ENCODE results near the gene AP3S1.

Gene AP3S1

GRCh38 chr5:115831163-115831768, 10.5 kb upstream of the AP3S1 start:
- no peaks in the 10 kb centered on the region for H3K27me3 ChIP-seq (ENCODE audit: control insufficient read depth in 3 of 3, insufficient read depth in 3 of 3, low read depth in 1 of 3, low read length in 3 of 3)
- H3K4me3 ChIP-seq (ENCODE audit: low read length in 2 of 2), result no peak overlapping the region
- peaks cover 2 to 91% of the 10 kb centered on the region in 2 donors for H3K36me3 ChIP-seq (replicated peaks in 1 of 2; ENCODE audit: control insufficient read depth in 2 of 2, insufficient read depth in 2 of 2, low read length in 2 of 2)
- no peak overlapping the region for H2BK15ac ChIP-seq (ENCODE audit: low read length)
- H2BK12ac ChIP-seq (ENCODE audit: low read length), result no peak overlapping the region
- no CpG with 5 or more reads among the region's 2 CpGs for WGBS, 2 donors (ENCODE audit: extremely low coverage in 2 of 2, insufficient read length in 2 of 2, insufficient replicate concordance in 1 of 2)
- peak; percentile 24 for DNase-seq (ENCODE audit: low spot score)
- H3K27ac ChIP-seq (replicated peaks; ENCODE audit: low read length), result no peak overlapping the region
- H3K4ac ChIP-seq (ENCODE audit: low read length), result no peak overlapping the region
- no peak overlapping the region for H3K9ac ChIP-seq (ENCODE audit: low read depth, low read length, poor library complexity)
- no peak overlapping the region for H3K14ac ChIP-seq (ENCODE audit: low read length)
- H2AFZ ChIP-seq (ENCODE audit: low read length), result no peak overlapping the region
- H2BK120ac ChIP-seq (ENCODE audit: low read depth, low read length), result no peak overlapping the region
- no peak overlapping the region for H4K91ac ChIP-seq (ENCODE audit: low read depth, low read length, poor library complexity)
- no peak overlapping the region for H4K8ac ChIP-seq (ENCODE audit: low read depth, low read length)
- H3K18ac ChIP-seq (ENCODE audit: low read length), result no peak overlapping the region
- no peak overlapping the region for H3K4me2 ChIP-seq (ENCODE audit: insufficient read depth, low read length, poor library complexity, severe bottlenecking)
- H2AK5ac ChIP-seq (ENCODE audit: low read depth, low read length), result no peak overlapping the region
- H2BK5ac ChIP-seq (ENCODE audit: low read length), result no peak overlapping the region
- no peaks in the 10 kb centered on the region for H3K9me3 ChIP-seq (replicated peaks in 1 of 2; ENCODE audit: control insufficient read depth in 2 of 2, insufficient read depth in 1 of 2, low read depth in 1 of 2, low read length in 2 of 2)
- H3K23ac ChIP-seq (ENCODE audit: low read depth, low read length, poor library complexity), result no peak overlapping the region
- H3K79me1 ChIP-seq (ENCODE audit: low read depth, low read length), result no peaks in the 10 kb centered on the region
- H3K4me1 ChIP-seq (ENCODE audit: control insufficient read depth in 2 of 2, insufficient read depth in 1 of 2, low read depth in 1 of 2, low read length in 2 of 2), result no peaks in the 10 kb centered on the region

- Histone ChIP-seq H2BK5ac (ENCODE audit: low read length) (no peak overlapping the region), H3K27me3 (ENCODE audit: control insufficient read depth in 3 of 3, insufficient read depth in 3 of 3, low read depth in 1 of 3, low read length in 3 of 3) (no peaks in the 10 kb centered on the region), H4K91ac (ENCODE audit: low read depth, low read length, poor library complexity) (no peak overlapping the region), H3K27ac (replicated peaks; ENCODE audit: low read length) (no peak overlapping the region), H2BK120ac (ENCODE audit: low read depth, low read length) (no peak overlapping the region), H3K79me1 (ENCODE audit: low read depth, low read length) (no peaks in the 10 kb centered on the region), H2AFZ (ENCODE audit: low read length) (no peak overlapping the region), H2AK5ac (ENCODE audit: low read depth, low read length) (no peak overlapping the region), H3K4me1 (ENCODE audit: control insufficient read depth in 2 of 2, insufficient read depth in 1 of 2, low read depth in 1 of 2, low read length in 2 of 2) (peaks cover 0 to under 1% of the 10 kb centered on the region in 2 donors), H3K14ac (ENCODE audit: low read length) (no peak overlapping the region), H4K8ac (ENCODE audit: low read depth, low read length) (no peak overlapping the region), H3K9ac (ENCODE audit: low read depth, low read length, poor library complexity) (no peak overlapping the region), H3K4me3 (ENCODE audit: low read length in 2 of 2) (no peak overlapping the region), H3K18ac (ENCODE audit: low read length) (no peak overlapping the region), H3K4me2 (ENCODE audit: insufficient read depth, low read length, poor library complexity, severe bottlenecking) (no peak overlapping the region), H3K36me3 (replicated peaks in 1 of 2; ENCODE audit: control insufficient read depth in 2 of 2, insufficient read depth in 2 of 2, low read length in 2 of 2) (peaks cover 4 to 84% of the 10 kb centered on the region in 2 donors), H3K9me3 (replicated peaks in 1 of 2; ENCODE audit: control insufficient read depth in 2 of 2, insufficient read depth in 1 of 2, low read depth in 1 of 2, low read length in 2 of 2) (no peaks in the 10 kb centered on the region), H2BK12ac (ENCODE audit: low read length) (no peak overlapping the region), H3K23ac (ENCODE audit: low read depth, low read length, poor library complexity) (no peak overlapping the region), H3K4ac (ENCODE audit: low read length) (no peak overlapping the region), H2BK15ac (ENCODE audit: low read length) (no peak overlapping the region)
- no CpG with 5 or more reads among the region's 4 CpGs for WGBS, 2 donors (ENCODE audit: extremely low coverage in 2 of 2, insufficient read length in 2 of 2, insufficient replicate concordance in 1 of 2)
- DNase-seq (ENCODE audit: low spot score), result no peak
Observed at GRCh38 chr5:115835481-115835880, 6.3 kb upstream of the AP3S1 start.

- Histone ChIP-seq H3K27me3 (ENCODE audit: control insufficient read depth in 3 of 3, insufficient read depth in 3 of 3, low read depth in 1 of 3, low read length in 3 of 3) (no peaks in the 10 kb centered on the region), H2BK15ac (ENCODE audit: low read length) (no peak overlapping the region), H3K4ac (ENCODE audit: low read length) (no peak overlapping the region), H2BK12ac (ENCODE audit: low read length) (no peak overlapping the region), H4K91ac (ENCODE audit: low read depth, low read length, poor library complexity) (no peak overlapping the region), H2BK120ac (ENCODE audit: low read depth, low read length) (no peak overlapping the region), H3K36me3 (replicated peaks in 1 of 2; ENCODE audit: control insufficient read depth in 2 of 2, insufficient read depth in 2 of 2, low read length in 2 of 2) (peaks cover 4 to 49% of the 10 kb centered on the region in 2 donors), H2BK5ac (ENCODE audit: low read length) (no peak overlapping the region), H2AK5ac (ENCODE audit: low read depth, low read length) (no peak overlapping the region), H3K9me3 (replicated peaks in 1 of 2; ENCODE audit: control insufficient read depth in 2 of 2, insufficient read depth in 1 of 2, low read depth in 1 of 2, low read length in 2 of 2) (no peaks in the 10 kb centered on the region), H2AFZ (ENCODE audit: low read length) (no peak overlapping the region), H3K4me1 (ENCODE audit: control insufficient read depth in 2 of 2, insufficient read depth in 1 of 2, low read depth in 1 of 2, low read length in 2 of 2) (peaks cover 2 to 6% of the 10 kb centered on the region in 2 donors), H3K18ac (ENCODE audit: low read length) (no peak overlapping the region), H3K23ac (ENCODE audit: low read depth, low read length, poor library complexity) (no peak overlapping the region), H3K27ac (replicated peaks; ENCODE audit: low read length) (no peak overlapping the region), H3K4me2 (ENCODE audit: insufficient read depth, low read length, poor library complexity, severe bottlenecking) (no peak overlapping the region), H3K79me1 (ENCODE audit: low read depth, low read length) (no peaks in the 10 kb centered on the region), H3K9ac (ENCODE audit: low read depth, low read length, poor library complexity) (no peak overlapping the region), H3K14ac (ENCODE audit: low read length) (no peak overlapping the region), H4K8ac (ENCODE audit: low read depth, low read length) (no peak overlapping the region), H3K4me3 (ENCODE audit: low read length in 2 of 2) (no peak overlapping the region)
- WGBS, 2 donors (ENCODE audit: extremely low coverage in 2 of 2, insufficient read length in 2 of 2, insufficient replicate concordance in 1 of 2), result no CpG with 5 or more reads among the region's 10 CpGs
- DNase-seq (ENCODE audit: low spot score), result peak; percentile 44
Observed at GRCh38 chr5:115838885-115839518, 2.7 kb upstream of the AP3S1 start.

- Histone ChIP-seq H3K18ac (ENCODE audit: low read length) (no peak overlapping the region), H3K14ac (ENCODE audit: low read length) (no peak overlapping the region), H3K9me3 (replicated peaks in 1 of 2; ENCODE audit: control insufficient read depth in 2 of 2, insufficient read depth in 1 of 2, low read depth in 1 of 2, low read length in 2 of 2) (no peaks in the 10 kb centered on the region), H3K27me3 (ENCODE audit: control insufficient read depth in 3 of 3, insufficient read depth in 3 of 3, low read depth in 1 of 3, low read length in 3 of 3) (no peaks in the 10 kb centered on the region), H2AK5ac (ENCODE audit: low read depth, low read length) (no peak overlapping the region), H2BK5ac (ENCODE audit: low read length) (no peak overlapping the region), H3K23ac (ENCODE audit: low read depth, low read length, poor library complexity) (no peak overlapping the region), H4K8ac (ENCODE audit: low read depth, low read length) (no peak overlapping the region), H3K4me1 (ENCODE audit: control insufficient read depth in 2 of 2, insufficient read depth in 1 of 2, low read depth in 1 of 2, low read length in 2 of 2) (peaks cover 2 to 6% of the 10 kb centered on the region in 2 donors), H3K36me3 (replicated peaks in 1 of 2; ENCODE audit: control insufficient read depth in 2 of 2, insufficient read depth in 2 of 2, low read length in 2 of 2) (peaks cover 2 to 30% of the 10 kb centered on the region in 2 donors), H4K91ac (ENCODE audit: low read depth, low read length, poor library complexity) (no peak overlapping the region), H2BK120ac (ENCODE audit: low read depth, low read length) (no peak overlapping the region), H3K27ac (replicated peaks; ENCODE audit: low read length) (no peak overlapping the region), H3K79me1 (ENCODE audit: low read depth, low read length) (no peaks in the 10 kb centered on the region), H3K4ac (ENCODE audit: low read length) (no peak overlapping the region), H3K4me3 (ENCODE audit: low read length in 2 of 2) (peak overlapping the region; percentile 64 to 86), H3K4me2 (ENCODE audit: insufficient read depth, low read length, poor library complexity, severe bottlenecking) (peak overlapping the region; percentile 55), H2AFZ (ENCODE audit: low read length) (peak overlapping the region; percentile 87), H3K9ac (ENCODE audit: low read depth, low read length, poor library complexity) (no peak overlapping the region), H2BK15ac (ENCODE audit: low read length) (no peak overlapping the region), H2BK12ac (ENCODE audit: low read length) (no peak overlapping the region)
- WGBS, 2 donors (ENCODE audit: extremely low coverage in 2 of 2, insufficient read length in 2 of 2, insufficient replicate concordance in 1 of 2), result no CpG with 5 or more reads among the region's 5 CpGs
- DNase-seq (ENCODE audit: low spot score), result no peak
Observed at GRCh38 chr5:115840873-115841272, 862 bp upstream of the AP3S1 start.
